ENCODE data around the gene GNA14. TPM values are rescaled to one million over a fixed set of nuclear protein-coding genes. Genes with fewer than 3 reads are reported as not detected.
"Not testable (repeated sequence)": the region's sequence is repeated elsewhere in the genome, so short reads cannot be mapped to it uniquely, and the experiment has no call there.

GNA14 gene
- total RNA-seq, 3 donors from 2014 or later, result 1.8 to 2.9 (median 2.0) TPM

DNA sequence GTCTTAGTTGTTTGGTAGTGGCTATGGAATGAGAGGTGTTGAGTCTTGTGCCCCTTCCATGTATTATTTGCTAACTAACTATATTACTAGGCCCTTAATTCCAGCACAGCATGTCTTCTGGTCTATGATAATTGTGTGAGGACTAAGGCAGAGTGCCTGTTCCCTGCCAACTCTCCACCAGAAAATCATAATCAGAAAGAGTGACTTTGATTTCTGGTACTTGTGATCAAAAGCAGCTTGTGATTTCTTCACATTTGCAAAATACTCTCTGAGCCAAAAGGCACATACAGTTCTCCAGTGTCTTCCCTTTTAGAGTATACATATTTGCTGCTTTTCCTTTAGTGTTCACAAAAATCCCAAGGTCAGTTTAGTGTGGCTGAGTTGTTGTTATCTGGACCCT lies 229.9 kb downstream of the GNA14 start:
- Histone ChIP-seq H3K27me3 (no peaks in the 10 kb centered on the region), H3K4me3 (no peak overlapping the region), H3K36me3 (no peaks in the 10 kb centered on the region), H3K27ac (no peak overlapping the region), H3K9me3 (peaks cover 0 to 2% of the 10 kb centered on the region in 2 donors), H3K4me1 (no peaks in the 10 kb centered on the region)
- DNase-seq (ENCODE audit: low spot score in 2 of 2), result no peak
- intact Hi-C loops (cut with DNase I; ENCODE audit: low total_unique reads), result no loop called here
- TF ChIP-seq POLR2A (IDR thresholded peaks at IDR 0.05) (no peak), POLR2AphosphoS5 (IDR thresholded peaks at IDR 0.05) (no peak)

GRCh38 chr9:77417566-77417965 lies 230.6 kb downstream of the GNA14 start:
- H3K4me3 ChIP-seq, result no peak overlapping the region
- intact Hi-C loops (cut with DNase I; ENCODE audit: low total_unique reads), result no loop called here

DNA sequence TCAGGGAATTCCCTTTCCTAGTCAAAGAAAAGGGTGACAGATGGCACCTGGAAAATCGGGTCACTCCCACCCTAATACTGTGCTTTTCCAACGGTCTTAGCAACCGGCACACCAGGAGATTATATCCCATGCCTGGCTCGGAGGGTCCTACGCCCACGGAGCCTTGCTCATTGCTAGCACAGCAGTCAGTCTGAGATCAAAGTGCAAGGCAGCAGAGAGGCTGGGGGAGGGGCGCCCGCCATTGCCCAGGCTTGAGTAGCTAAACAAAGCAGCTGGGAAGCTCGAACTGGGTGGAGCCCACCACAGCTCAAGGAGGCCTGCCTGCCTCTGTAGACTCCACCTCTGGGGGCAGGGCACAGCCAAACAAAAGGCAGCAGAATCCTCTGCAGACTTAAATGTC lies 239.6 kb downstream of the GNA14 start:
- H3K27ac ChIP-seq; H3K4me3 ChIP-seq; DNase-seq (ENCODE audit: low spot score in 2 of 2); intact Hi-C loops (cut with DNase I; ENCODE audit: low total_unique reads); H3K36me3 ChIP-seq; H3K4me1 ChIP-seq; H3K9me3 ChIP-seq; H3K27me3 ChIP-seq: not testable (repeated sequence)

More at GRCh38 chr9:77417566-77417965, 230.6 kb downstream of the GNA14 start:
- Histone ChIP-seq H3K27me3 (no peaks in the 10 kb centered on the region), H3K36me3 (no peaks in the 10 kb centered on the region), H3K4me1 (no peaks in the 10 kb centered on the region), H3K27ac (no peak overlapping the region), H3K9me3 (peaks cover 0 to 2% of the 10 kb centered on the region in 2 donors)
- TF ChIP-seq POLR2A (IDR thresholded peaks at IDR 0.05) (no peak), POLR2AphosphoS5 (IDR thresholded peaks at IDR 0.05) (no peak)
- TF ChIP-seq, protein P1, sequence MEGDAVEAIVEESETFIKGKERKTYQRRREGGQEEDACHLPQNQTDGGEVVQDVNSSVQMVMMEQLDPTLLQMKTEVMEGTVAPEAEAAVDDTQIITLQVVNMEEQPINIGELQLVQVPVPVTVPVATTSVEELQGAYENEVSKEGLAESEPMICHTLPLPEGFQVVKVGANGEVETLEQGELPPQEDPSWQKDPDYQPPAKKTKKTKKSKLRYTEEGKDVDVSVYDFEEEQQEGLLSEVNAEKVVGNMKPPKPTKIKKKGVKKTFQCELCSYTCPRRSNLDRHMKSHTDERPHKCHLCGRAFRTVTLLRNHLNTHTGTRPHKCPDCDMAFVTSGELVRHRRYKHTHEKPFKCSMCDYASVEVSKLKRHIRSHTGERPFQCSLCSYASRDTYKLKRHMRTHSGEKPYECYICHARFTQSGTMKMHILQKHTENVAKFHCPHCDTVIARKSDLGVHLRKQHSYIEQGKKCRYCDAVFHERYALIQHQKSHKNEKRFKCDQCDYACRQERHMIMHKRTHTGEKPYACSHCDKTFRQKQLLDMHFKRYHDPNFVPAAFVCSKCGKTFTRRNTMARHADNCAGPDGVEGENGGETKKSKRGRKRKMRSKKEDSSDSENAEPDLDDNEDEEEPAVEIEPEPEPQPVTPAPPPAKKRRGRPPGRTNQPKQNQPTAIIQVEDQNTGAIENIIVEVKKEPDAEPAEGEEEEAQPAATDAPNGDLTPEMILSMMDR (IDR thresholded peaks at IDR 0.05), result no peak
- no peak for DNase-seq (ENCODE audit: low spot score in 2 of 2)

DNA sequence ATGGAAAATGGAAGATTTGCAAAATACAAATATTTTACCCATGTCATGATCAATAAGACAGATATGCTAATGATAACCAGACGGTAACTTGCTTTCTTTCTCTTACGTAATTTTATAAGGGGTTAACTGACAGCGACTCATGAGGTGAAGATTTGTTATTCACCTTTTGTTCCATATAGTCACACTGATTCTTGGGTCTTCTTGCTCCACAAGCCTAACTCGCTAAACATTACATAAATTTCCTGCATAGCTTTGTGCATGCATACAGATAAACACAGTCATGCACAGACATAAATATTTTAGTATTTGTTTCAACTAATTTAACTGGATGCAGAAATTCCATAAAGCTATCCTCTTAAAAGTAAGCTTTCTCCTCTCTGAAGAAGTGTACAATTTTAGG lies 244.9 kb downstream of the GNA14 start:
- H3K27me3 ChIP-seq, result no peaks in the 10 kb centered on the region
- H3K27ac ChIP-seq, result no peak overlapping the region
- TF ChIP-seq, protein P1 (IDR thresholded peaks at IDR 0.05), result no peak
- TF ChIP-seq POLR2A (IDR thresholded peaks at IDR 0.05), result no peak
- no peak for TF ChIP-seq POLR2AphosphoS5 (IDR thresholded peaks at IDR 0.05)
- H3K4me1 ChIP-seq, result no peaks in the 10 kb centered on the region
- H3K9me3 ChIP-seq, result no peaks in the 10 kb centered on the region
- H3K4me3 ChIP-seq, result no peak overlapping the region
- no peak for DNase-seq (ENCODE audit: low spot score in 2 of 2)
- peaks cover 3% of the 10 kb centered on the region for H3K36me3 ChIP-seq
- intact Hi-C loops (cut with DNase I; ENCODE audit: low total_unique reads), result no loop called here

- Histone ChIP-seq H3K9me3 (no peaks in the 10 kb centered on the region), H3K27ac (no peak overlapping the region), H3K27me3 (no peaks in the 10 kb centered on the region), H3K36me3 (no peaks in the 10 kb centered on the region), H3K4me1 (no peaks in the 10 kb centered on the region), H3K4me3 (no peak overlapping the region)
- TF ChIP-seq POLR2AphosphoS5 (IDR thresholded peaks at IDR 0.05), result no peak
- TF ChIP-seq, protein P1 (IDR thresholded peaks at IDR 0.05), result no peak
- no peak for TF ChIP-seq POLR2A (IDR thresholded peaks at IDR 0.05)
- intact Hi-C loops (cut with DNase I; ENCODE audit: low total_unique reads), result no loop called here
- DNase-seq (ENCODE audit: low spot score in 2 of 2), result no peak
These were observed 245.8 kb downstream of the GNA14 start for GRCh38 chr9:77402286-77402685.

DNA sequence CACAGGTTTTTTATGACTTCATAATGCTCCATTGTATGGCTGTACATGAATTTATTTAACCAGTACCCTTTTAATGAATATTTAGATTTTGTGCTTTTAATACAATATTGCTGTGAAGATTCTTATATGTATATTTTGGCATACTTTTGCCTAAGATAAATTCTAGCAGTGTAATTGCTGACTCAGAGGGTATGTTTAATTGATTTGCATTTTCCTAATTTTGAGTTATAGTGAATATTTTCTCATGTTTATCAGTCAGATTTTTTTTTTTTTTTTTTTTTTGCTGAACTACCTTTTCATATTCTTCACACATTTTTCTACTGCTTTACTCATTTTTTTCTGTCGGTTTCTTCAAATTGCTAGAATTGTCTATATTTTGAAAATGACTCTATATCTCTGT lies 248.2 kb downstream of the GNA14 start:
- H3K36me3 ChIP-seq, result no peaks in the 10 kb centered on the region
- no peaks in the 10 kb centered on the region for H3K9me3 ChIP-seq
- intact Hi-C loops (cut with DNase I; ENCODE audit: low total_unique reads), result no loop called here
- H3K27ac ChIP-seq, result no peak overlapping the region
- H3K4me3 ChIP-seq, result no peak overlapping the region
- H3K27me3 ChIP-seq, result no peaks in the 10 kb centered on the region
- no peak for DNase-seq (ENCODE audit: low spot score in 2 of 2)
- no peaks in the 10 kb centered on the region for H3K4me1 ChIP-seq
- no peak for TF ChIP-seq POLR2A (IDR thresholded peaks at IDR 0.05)
- TF ChIP-seq, protein P1 (IDR thresholded peaks at IDR 0.05), result no peak
- no peak for TF ChIP-seq POLR2AphosphoS5 (IDR thresholded peaks at IDR 0.05)

DNA sequence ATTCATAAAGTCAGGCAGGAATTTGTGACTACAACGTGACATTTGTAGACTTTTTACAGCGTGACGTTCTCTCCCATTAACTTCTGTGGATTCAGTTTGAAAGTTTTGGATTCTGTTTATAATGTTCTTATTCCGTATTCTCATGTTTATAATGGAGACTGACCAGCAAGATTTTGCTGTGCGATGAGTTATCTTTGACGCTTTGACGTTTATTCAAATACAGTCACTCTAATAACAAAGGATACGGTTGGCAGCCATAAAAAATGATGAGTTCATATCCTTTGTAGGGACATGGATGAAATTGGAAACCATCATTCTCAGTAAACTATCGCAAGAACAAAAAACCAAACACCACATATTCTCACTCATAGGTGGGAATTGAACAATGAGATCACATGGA lies 249.5 kb downstream of the GNA14 start:
- H3K27ac ChIP-seq; H3K9me3 ChIP-seq; intact Hi-C loops (cut with DNase I; ENCODE audit: low total_unique reads); DNase-seq (ENCODE audit: low spot score in 2 of 2); H3K36me3 ChIP-seq; H3K4me1 ChIP-seq; H3K4me3 ChIP-seq; H3K27me3 ChIP-seq: not testable (repeated sequence)

All from breast epithelium (tissue), 4 donors.